Limb (tissue), 2 donors: ENCODE measurements around the gene TEDC1.
A peak's percentile ranks its signal among the peaks of the same experiment; 100 is the strongest.

Experiments used
- DNase-seq, 2 donors: peaks; one replicate each; pipeline ENCODE4 v3.0.0-alpha.2; 2016; ENCODE audit errors: extremely low spot score in 2 of 2

The TEDC1 gene

DNA sequence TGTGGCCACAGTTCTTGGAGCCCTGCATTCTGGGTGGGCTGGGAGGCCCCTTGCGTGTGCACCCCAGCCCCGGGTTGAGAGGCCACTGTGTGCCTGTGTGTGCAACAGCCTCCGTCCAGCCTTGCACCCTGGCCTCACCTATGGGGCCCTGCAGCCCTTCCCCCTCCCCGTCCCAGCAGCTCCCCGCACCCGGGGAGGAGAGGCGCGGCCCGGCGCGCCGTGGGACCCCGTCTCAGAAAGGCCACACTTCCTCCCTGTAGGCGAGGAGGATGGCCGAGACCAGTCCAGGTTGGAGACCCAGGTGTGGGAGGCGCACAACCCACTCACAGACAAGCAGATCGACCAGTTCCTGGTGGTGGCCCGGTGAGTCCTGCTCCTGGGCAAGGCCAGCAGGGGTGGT, 33.0 kb upstream of the TEDC1 start:
- no peak for DNase-seq

DNA sequence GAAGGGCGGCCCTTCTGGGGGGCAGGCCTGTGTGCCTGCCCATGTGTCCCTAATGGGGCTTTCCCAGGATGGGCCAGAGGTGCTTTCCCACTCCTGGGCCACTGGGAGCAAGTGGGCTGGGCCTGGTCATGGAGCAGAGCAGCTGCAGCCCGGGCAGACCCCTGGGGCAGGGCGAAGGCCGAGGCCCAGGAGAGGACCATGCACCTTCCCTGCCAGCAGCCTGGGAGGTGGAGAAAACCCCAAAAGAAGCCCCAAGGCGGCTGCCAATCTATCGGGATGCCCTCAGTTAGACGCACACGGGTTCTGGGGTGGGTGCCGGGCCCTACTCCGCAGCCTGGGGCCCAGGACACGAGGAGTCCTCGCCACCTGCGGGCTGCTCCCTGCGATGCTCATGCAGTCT, 32.5 kb upstream of the TEDC1 start:
- no peak for DNase-seq

- no peak for DNase-seq
These were observed 30.9 kb upstream of the TEDC1 start for GRCh38 chr14:105460116-105460515.

DNA sequence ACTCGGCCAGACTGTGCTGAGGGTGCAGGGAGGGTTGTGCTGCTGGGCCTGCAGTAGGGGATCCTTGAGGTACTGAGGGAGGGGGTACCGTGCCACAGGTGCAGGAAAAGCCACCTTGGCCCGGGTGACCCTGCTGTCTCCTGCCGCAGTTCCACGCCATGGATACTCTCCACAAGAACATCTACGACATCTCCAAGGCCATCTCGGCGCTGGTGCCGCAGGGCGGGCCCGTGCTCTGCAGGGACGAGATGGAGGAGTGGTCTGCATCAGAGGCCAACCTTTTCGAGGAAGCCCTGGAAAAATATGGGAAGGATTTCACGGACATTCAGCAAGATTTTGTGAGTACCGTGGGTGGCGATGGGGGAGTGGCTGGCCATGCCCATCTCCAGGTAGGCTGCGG, 30.4 kb upstream of the TEDC1 start:
- DNase-seq = no peak

DNA sequence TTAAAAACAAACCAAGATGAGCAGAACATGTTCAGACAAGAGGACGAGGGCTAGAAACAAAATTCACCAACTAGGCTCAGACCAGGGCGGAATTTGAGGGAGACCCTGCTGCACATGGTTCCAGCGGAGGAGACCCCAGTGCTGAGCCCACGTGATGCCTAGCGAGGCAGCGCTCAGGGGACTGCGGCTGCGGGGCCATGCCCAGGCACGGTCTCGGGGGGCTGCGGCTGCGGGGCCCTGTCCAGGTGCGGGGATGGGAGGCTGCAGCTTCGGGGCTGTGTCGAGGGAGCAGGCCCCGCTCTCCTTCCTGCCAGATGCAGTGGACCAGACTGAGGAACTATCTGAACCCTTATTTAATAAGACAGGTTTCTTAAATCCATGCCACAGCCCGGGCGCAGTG, 29.1 kb upstream of the TEDC1 start:
- DNase-seq = no peak

- DNase-seq = no peak
These were observed 26.5 kb upstream of the TEDC1 start for GRCh38 chr14:105464501-105464900.

DNA sequence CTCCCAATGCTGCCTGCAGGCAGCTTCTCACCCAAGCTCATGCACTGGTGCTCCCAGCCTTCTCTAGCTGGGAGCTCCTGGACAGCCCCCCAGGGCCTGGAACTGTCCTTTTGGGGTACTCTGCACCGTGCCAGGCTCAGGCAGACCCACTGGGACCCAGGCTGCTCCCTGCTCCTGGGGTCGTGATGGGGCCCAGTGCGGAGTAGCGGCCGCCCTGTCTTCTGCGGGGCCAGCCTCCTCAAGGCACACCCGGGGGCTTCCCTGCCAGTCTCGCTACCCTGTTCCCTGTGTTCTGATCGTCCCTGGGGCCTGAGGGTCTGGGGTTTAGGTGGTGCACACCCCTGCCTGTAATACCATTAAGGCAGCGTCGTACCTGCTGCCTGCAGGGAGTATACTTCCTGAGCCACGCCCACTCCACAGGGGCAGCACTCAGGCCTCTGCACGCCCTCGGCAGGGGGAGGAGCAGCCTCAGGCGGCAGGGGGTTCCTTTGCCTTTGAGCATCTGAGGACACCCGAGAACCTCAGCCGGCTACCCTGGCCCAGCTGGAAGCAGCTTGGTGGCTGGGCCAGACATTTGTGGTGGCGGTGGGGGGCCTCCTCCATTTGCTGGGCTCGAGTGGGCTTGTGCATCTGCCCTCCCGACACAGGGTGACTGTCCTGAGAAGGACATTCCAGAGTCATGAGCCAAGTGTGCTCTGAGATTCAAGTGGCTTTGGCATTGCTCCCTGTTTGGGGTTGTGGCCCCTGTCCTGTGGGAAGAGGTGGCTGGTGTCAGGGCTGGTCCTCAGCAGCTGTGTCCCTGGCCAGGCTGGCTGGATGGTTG, 25.6 kb upstream of the TEDC1 start:
- DNase-seq = no peak

GRCh38 chr14:105466531-105467248, 24.4 kb upstream of the TEDC1 start:
- no peak for DNase-seq

GRCh38 chr14:105467249-105467941, 23.7 kb upstream of the TEDC1 start:
- no peak for DNase-seq

GRCh38 chr14:105467942-105468471, 23.0 kb upstream of the TEDC1 start:
- DNase-seq = no peak

DNA sequence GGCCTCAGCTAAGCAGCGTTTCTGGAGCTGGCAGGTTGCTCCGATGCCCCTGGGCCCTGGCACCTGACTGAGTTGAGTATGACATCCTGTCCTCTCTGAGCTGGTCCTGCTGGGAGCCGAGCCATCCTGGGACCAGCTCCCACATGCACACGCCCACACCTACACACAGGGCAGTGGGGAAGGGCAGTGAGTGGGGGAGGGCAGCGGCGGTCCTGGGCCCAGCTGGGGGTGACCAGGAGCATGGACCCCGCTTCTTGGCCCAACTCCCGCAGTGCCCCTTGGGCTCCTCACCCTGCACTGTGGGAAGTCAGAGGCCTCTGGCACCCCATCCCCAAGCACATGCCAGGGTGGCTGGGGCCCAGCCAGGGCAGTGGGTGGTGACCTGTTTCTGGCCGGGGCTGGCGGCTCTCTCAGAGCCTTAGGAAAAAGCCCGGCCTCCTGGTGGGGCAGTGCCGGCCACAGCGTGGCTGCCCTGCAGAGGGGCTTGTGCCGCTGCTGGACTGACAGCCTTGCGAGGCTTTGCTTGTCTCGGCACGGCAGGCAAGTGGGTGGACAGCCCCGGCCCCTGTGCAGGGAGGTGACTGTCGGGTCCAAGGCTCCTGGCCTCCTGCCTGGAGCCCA, 22.3 kb upstream of the TEDC1 start:
- no peak for DNase-seq

- DNase-seq = peak in 1 of 2 donors; percentile 53
These were observed 21.3 kb upstream of the TEDC1 start for GRCh38 chr14:105469456-105470349.

GRCh38 chr14:105470350-105471296, 20.4 kb upstream of the TEDC1 start:
- DNase-seq = peak in 1 of 2 donors; percentile 65

- peak in 1 of 2 donors; percentile 51 for DNase-seq
These were observed 19.7 kb upstream of the TEDC1 start for GRCh38 chr14:105471297-105471821.

DNA sequence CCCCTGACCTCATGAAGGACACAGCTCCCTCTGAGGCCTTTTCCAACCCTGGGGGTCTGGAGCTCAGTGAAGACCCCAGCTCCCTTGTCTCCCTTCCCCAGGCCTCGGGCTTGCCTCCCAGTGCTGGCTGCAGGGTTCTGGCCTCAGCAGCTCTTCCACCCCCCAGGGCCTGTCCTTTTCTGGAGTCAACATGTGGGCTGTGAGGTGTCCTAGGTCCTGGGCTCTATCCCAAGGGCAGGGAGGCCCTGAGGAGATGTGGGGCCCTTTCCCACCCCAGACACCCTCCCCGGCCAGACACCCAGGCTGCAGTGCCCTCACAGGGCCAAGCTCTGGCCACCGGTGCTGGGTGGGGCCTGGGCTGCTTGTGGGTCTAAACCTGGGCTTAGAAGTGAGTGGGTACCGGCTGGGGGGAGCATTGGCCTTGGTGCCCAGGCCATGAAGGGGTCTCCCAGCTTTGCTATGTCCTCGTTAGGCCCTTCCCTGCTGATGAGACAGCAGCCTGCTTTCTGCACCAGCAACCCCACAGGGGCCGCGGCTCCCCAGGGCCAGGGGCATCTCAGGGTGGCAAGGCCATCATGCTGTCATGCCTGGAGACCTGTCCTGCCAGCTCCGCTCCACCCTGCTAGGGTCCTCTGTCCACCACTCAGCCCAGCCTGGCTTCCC, 19.1 kb upstream of the TEDC1 start:
- peak in 1 of 2 donors; percentile 38 for DNase-seq

DNA sequence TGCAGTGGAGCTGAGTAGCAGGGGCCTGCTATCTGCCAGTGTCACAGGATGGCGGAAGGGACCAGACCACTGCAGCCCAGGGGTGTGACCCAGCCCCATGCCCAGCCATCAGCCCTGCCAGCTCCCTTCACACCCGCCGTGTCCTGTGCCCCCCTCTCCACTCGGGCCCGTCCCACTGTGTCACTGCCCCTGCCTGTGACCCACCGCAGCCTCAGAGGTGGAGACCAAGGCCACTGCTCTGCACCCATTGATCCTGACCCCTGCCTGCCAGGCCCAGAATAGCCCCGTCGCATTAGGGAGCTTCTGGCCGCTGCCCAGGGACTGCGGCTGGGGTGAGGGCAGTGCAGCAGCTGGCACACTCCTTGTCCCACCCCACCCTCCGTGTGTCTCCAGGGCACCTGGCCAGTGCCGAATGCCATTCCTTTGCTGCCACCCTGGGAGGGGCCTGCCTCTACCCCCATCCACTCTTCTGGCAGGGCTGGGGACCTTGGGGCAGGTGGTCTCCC, 18.5 kb upstream of the TEDC1 start:
- DNase-seq = peak in 1 of 2 donors; percentile 55

DNA sequence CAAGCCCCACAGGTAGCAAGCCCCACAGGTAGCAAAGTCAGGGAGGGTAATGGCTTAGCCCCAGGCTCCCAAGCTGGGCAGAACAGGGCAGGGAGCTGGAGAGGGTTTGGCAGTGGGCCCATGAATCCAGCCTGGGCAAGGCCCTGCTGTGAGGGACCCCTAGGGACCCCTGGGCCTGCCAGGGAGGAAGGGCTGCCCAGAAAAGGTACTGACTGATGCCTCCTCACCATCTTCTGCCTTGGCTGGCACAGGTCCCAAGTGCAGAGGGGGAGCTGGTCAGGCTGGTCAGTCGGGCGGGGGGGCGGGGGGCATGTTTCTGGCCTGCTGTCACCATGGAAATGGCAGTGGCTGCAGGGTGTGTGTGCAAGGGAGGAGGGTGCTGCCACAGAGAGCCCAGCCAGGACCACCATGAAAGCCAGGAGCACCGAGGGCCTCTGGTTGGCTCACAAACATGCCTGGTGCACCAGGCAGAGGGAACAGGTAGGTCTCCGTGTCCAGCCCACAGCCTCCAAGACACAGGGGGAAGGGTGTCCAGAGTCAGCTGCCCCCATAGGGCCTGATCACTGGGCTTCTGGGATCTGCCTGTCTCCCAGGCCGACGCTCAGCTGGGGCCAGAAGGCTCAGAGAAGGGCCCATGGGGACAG, 17.9 kb upstream of the TEDC1 start:
- DNase-seq = peak in 1 of 2 donors; percentile 66
